Stomach (tissue), 4 donors: ENCODE data around the gene EIF1B.

Experiments used
- CTCF ChIP-seq, 7 experiments: fragments of 450-650 bp in 4 of 7; fragments of 200-600 bp in 3 of 7; sonication (generic) in 3 of 7; IDR thresholded peaks; one replicate each; pipeline ENCODE4 v1.5.1; 2016 to 2019; ENCODE audit warnings: antibody characterized with exemption in 7 of 7, control low read depth in 2 of 7, mild to moderate bottlenecking in 1 of 7
- POLR2A ChIP-seq, 4 donors: fragments of 450-650 bp; IDR thresholded peaks; one replicate each; pipeline ENCODE4 v1.6.1; 2016; ENCODE audit warnings: antibody characterized with exemption in 4 of 4, control low read depth in 2 of 4, mild to moderate bottlenecking in 1 of 4, moderate library complexity in 1 of 4

- TF ChIP-seq CTCF (IDR thresholded peaks at IDR 0.05) (no peak), POLR2A (IDR thresholded peaks at IDR 0.05) (no peak)
Measured at GRCh38 chr3:40310705-40311104, 1.2 kb downstream of the EIF1B start.
